H9 (cell line): ENCODE results near the gene LRRK1. TPM values are rescaled to one million over a fixed set of nuclear protein-coding genes. Genes with fewer than 3 reads are reported as not detected.
A peak's percentile ranks its signal among the peaks of the same experiment; 100 is the strongest.

ENCODE experiments used
- DNase-seq: peaks from one replicate; pipeline ENCODE4 v3.0.0-alpha.2; 2017
- H2AFZ ChIP-seq: one replicate; pipeline ENCODE4 v1.6.1; 2013; ENCODE audit warnings: mild to moderate bottlenecking, low read length, control low read depth, moderate library complexity
- H2AK5ac ChIP-seq: 2 replicates; pipeline ENCODE4 v1.6.1; 2013; ENCODE audit warnings: low read length, control low read depth, mixed read lengths; ENCODE audit not compliant: insufficient read length
- H2BK120ac ChIP-seq: one replicate; pipeline ENCODE4 v1.6.1; 2013; ENCODE audit warnings: low read depth, mild to moderate bottlenecking, low read length, control low read depth, inconsistent platforms; ENCODE audit not compliant: poor library complexity, severe bottlenecking
- H2BK12ac ChIP-seq: 2 replicates; pipeline ENCODE4 v1.6.1; 2013; ENCODE audit warnings: low read length, control low read depth, mixed read lengths, low read depth; ENCODE audit not compliant: insufficient read length
- H2BK15ac ChIP-seq: 2 replicates; pipeline ENCODE4 v1.6.1; 2013; ENCODE audit warnings: low read depth, low read length, control low read depth
- H2BK20ac ChIP-seq: one replicate; pipeline ENCODE4 v1.6.1; 2013; ENCODE audit warnings: low read depth, mild to moderate bottlenecking, low read length, control low read depth, inconsistent platforms; ENCODE audit not compliant: poor library complexity, severe bottlenecking
- H2BK5ac ChIP-seq: 2 replicates; pipeline ENCODE4 v1.6.1; 2013; ENCODE audit warnings: low read length, control low read depth, mixed read lengths; ENCODE audit not compliant: insufficient read length
- H3K14ac ChIP-seq: 2 replicates; pipeline ENCODE4 v1.6.1; 2013; ENCODE audit warnings: low read length, control low read depth; ENCODE audit not compliant: insufficient read depth
- H3K18ac ChIP-seq: 2 replicates; pipeline ENCODE4 v1.6.1; 2013; ENCODE audit warnings: low read depth, mild to moderate bottlenecking, mixed read lengths, low read length, control low read depth; ENCODE audit not compliant: insufficient read length
- H3K23ac ChIP-seq: 2 replicates; pipeline ENCODE4 v1.6.1; 2013; ENCODE audit warnings: low read length, control low read depth, mixed read lengths, low read depth; ENCODE audit not compliant: insufficient read length
- H3K23me2 ChIP-seq: 2 replicates; pipeline ENCODE4 v1.6.1; 2013; ENCODE audit warnings: low read depth, mild to moderate bottlenecking, mixed read lengths, low read length, control low read depth; ENCODE audit not compliant: insufficient read length, poor library complexity, severe bottlenecking
- H3K27ac ChIP-seq: 2 replicates; pipeline ENCODE4 v1.5.1; 2013; ENCODE audit warnings: low read length, control low read depth, mixed read lengths, low read depth; ENCODE audit not compliant: insufficient read length
- H3K27me3 ChIP-seq: 2 replicates; pipeline ENCODE4 v1.6.1; 2013; ENCODE audit warnings: low read length, control low read depth, inconsistent platforms; ENCODE audit not compliant: insufficient read depth
- H3K4ac ChIP-seq: 2 replicates; pipeline ENCODE4 v1.6.1; 2013; ENCODE audit warnings: low read depth, mild to moderate bottlenecking, control low read depth, inconsistent platforms, low read length, moderate library complexity
- H3K4me1 ChIP-seq: 2 replicates; pipeline ENCODE4 v1.6.1; 2013; ENCODE audit warnings: low read length, control low read depth, inconsistent platforms; ENCODE audit not compliant: insufficient read depth
- H3K4me2 ChIP-seq: 2 replicates; pipeline ENCODE4 v1.6.1; 2013; ENCODE audit warnings: low read length, control low read depth, mixed read lengths; ENCODE audit not compliant: insufficient read length, insufficient read depth
- H3K56ac ChIP-seq: 2 replicates; pipeline ENCODE4 v1.6.1; 2013; ENCODE audit warnings: low read depth, mild to moderate bottlenecking, mixed read lengths, low read length, control low read depth; ENCODE audit not compliant: insufficient read length
- H3K79me1 ChIP-seq: 2 replicates; pipeline ENCODE4 v1.6.1; 2013; ENCODE audit warnings: low read depth, mild to moderate bottlenecking, moderate library complexity, low read length, control low read depth, inconsistent platforms; ENCODE audit not compliant: insufficient read depth, poor library complexity, severe bottlenecking
- H3K79me2 ChIP-seq: 2 replicates; pipeline ENCODE4 v1.6.1; 2013; ENCODE audit warnings: low read length, control low read depth, inconsistent platforms; ENCODE audit not compliant: insufficient read depth
- H3K9ac ChIP-seq: 2 replicates; pipeline ENCODE4 v1.6.1; 2013; ENCODE audit warnings: low read length, control low read depth, mixed read lengths; ENCODE audit not compliant: insufficient read length; ENCODE audit errors: extremely low read depth
- H3K9me3 ChIP-seq: one replicate; pipeline ENCODE4 v1.6.1; 2013; ENCODE audit warnings: low read depth, low read length, inconsistent platforms; ENCODE audit not compliant: control insufficient read depth
- H3T11ph ChIP-seq: one replicate; pipeline ENCODE4 v1.6.1; 2013; ENCODE audit warnings: mild to moderate bottlenecking, low read length, control low read depth, inconsistent platforms
- H4K20me1 ChIP-seq: one replicate; pipeline ENCODE4 v1.6.1; 2013; ENCODE audit not compliant: control insufficient read depth, insufficient read length, insufficient read depth
- H4K5ac ChIP-seq: 2 replicates; pipeline ENCODE4 v1.6.1; 2013; ENCODE audit warnings: low read depth, mild to moderate bottlenecking, mixed read lengths, low read length, control low read depth; ENCODE audit not compliant: insufficient read length
- H4K8ac ChIP-seq: replicated peaks from 2 replicates; pipeline ENCODE4 v1.6.1; 2013; ENCODE audit warnings: low read length, control low read depth, mixed read lengths, low read depth; ENCODE audit not compliant: insufficient read length
- H4K91ac ChIP-seq: 2 replicates; pipeline ENCODE4 v1.6.1; 2013; ENCODE audit warnings: low read depth, mild to moderate bottlenecking, moderate library complexity, mixed read lengths, low read length, control low read depth; ENCODE audit not compliant: insufficient read length
- H3K27ac Mint-ChIP-seq, 3 experiments: 2 replicates in 2 of 3; 3 replicates in 1 of 3; pipeline ENCODE4 v1.8.0; 2020 to 2021; ENCODE audit warnings: mixed read lengths in 3 of 3, mild to moderate bottlenecking in 1 of 3, moderate library complexity in 1 of 3
- H3K27me3 Mint-ChIP-seq: 2 replicates; pipeline ENCODE4 v1.8.0; 2021; ENCODE audit warnings: low read depth, mild to moderate bottlenecking, moderate library complexity, mixed read lengths
- H3K36me3 Mint-ChIP-seq, 3 experiments: 2 replicates in 2 of 3; 3 replicates in 1 of 3; pipeline ENCODE4 v1.8.0; 2020 to 2021; ENCODE audit warnings: low read depth in 3 of 3, mixed read lengths in 3 of 3; ENCODE audit not compliant: insufficient read depth in 1 of 3
- H3K4me1 Mint-ChIP-seq, 2 experiments: 2 replicates each; pipeline ENCODE4 v1.8.0; 2020; ENCODE audit warnings: mixed read lengths in 2 of 2
- H3K4me3 Mint-ChIP-seq, 2 experiments: 2 replicates in 1 of 2; 3 replicates in 1 of 2; pipeline ENCODE4 v1.8.0; 2020 to 2021; ENCODE audit warnings: mild to moderate bottlenecking in 2 of 2, mixed read lengths in 2 of 2, moderate library complexity in 1 of 2
- H3K9me3 Mint-ChIP-seq, 2 experiments: 2 replicates in 1 of 2; 3 replicates in 1 of 2; pipeline ENCODE4 v1.8.0; 2020; ENCODE audit warnings: mild to moderate bottlenecking in 2 of 2, mixed read lengths in 2 of 2, moderate library complexity in 1 of 2
- CTCF ChIP-seq: fragments of 200-600 bp; sonication (generic); conservative IDR thresholded peaks from 3 replicates; pipeline ENCODE4 v1.8.0; 2021; ENCODE audit warnings: antibody characterized with exemption, mild to moderate bottlenecking
- WGBS: extraction: QIAGEN DNeasy Blood & Tissue Kit; methylation state at CpG from one replicate; pipeline ENCODE4 v1.1.7; 2013; ENCODE audit warnings: missing lambda C conversion rate, low lambda C conversion rate, mixed read lengths; ENCODE audit not compliant: insufficient read length; ENCODE audit errors: extremely low coverage; 5-methylcytosine and 5-hydroxymethylcytosine counted together
- total RNA-seq: library from RNA; stranded (reverse); gene quantifications from 2 replicates; pipeline ENCODE4 v1.2.1, GENCODE V29; 2021

Gene LRRK1
- total RNA-seq, 1 experiment from 2014 or later = 4.0 TPM

GRCh38 chr15:101112336-101113113 lies 193.4 kb downstream of the LRRK1 start:
- no peak overlapping the region for H3K27ac ChIP-seq
- no CpG with 5 or more reads among the region's 16 CpGs for WGBS
- H3K9ac ChIP-seq = no peak overlapping the region

More at GRCh38 chr15:101112336-101113113, 193.4 kb downstream of the LRRK1 start:
- H4K5ac ChIP-seq = no peak overlapping the region
- no peak overlapping the region for H3K4me2 ChIP-seq
- no peak overlapping the region for H3K4ac ChIP-seq
- H3K4me1 Mint-ChIP-seq = peaks cover 8 to 14% of the 10 kb centered on the region in 2 experiments
- no peak overlapping the region; the same call in 1 of the 2 replicates for H3K14ac ChIP-seq
- H3K23me2 ChIP-seq = no peaks in the 10 kb centered on the region
- H3K79me2 ChIP-seq = no peaks in the 10 kb centered on the region
- no peak overlapping the region for H4K91ac ChIP-seq
- no peaks in the 10 kb centered on the region for H3K79me1 ChIP-seq
- H3K27me3 ChIP-seq = no peaks in the 10 kb centered on the region
- H3K18ac ChIP-seq = no peak overlapping the region
- H4K20me1 ChIP-seq = no peaks in the 10 kb centered on the region
- H2BK12ac ChIP-seq = no peak overlapping the region
- no peaks in the 10 kb centered on the region for H3K36me3 Mint-ChIP-seq
- no peaks in the 10 kb centered on the region; the same call in 1 of the 2 replicates for H3K27me3 Mint-ChIP-seq
- H3K27ac Mint-ChIP-seq = peak overlapping the region; percentile 41 to 67 (median 60); a peak in 5 of 7 replicates
- H2BK5ac ChIP-seq = no peak overlapping the region
- no peaks in the 10 kb centered on the region for H3K9me3 ChIP-seq
- H3K9me3 Mint-ChIP-seq = peaks cover 2 to 3% of the 10 kb centered on the region in 2 experiments; a peak in 2 of 5 replicates
- no peak overlapping the region for H2AFZ ChIP-seq
- no peak overlapping the region for H3T11ph ChIP-seq
- no peak overlapping the region for H2BK120ac ChIP-seq
- no peak overlapping the region for H2BK20ac ChIP-seq
- H3K4me3 Mint-ChIP-seq = no peak overlapping the region; a peak in 1 of 5 replicates
- no peaks in the 10 kb centered on the region for H3K4me1 ChIP-seq
- H4K8ac ChIP-seq = no peak overlapping the region
- peak; percentile 22 for DNase-seq
- no peak for TF ChIP-seq CTCF
- H3K56ac ChIP-seq = no peak overlapping the region
- H3K23ac ChIP-seq = no peak overlapping the region
- H2AK5ac ChIP-seq = no peak overlapping the region
- H2BK15ac ChIP-seq = no peak overlapping the region
